ENCODE measurements around the gene JPH4. TPM values are rescaled to one million over a fixed set of nuclear protein-coding genes. Genes with fewer than 3 reads are reported as not detected.

The JPH4 gene
- total and polyA plus RNA-seq, 2 of the 8 experiments (the other 6 are each of a cell fraction or from before 2014, with no cell fraction given): 23.9 to 46.7 TPM

- CTCF ChIA-PET (ENCODE audit: partially characterized antibody): interaction anchor here (1.2 to 6.2 kb wide), 4 partner anchors 21 to 335 kb away, joined by 3 to 53 read pairs (median 12); no protein-coding TSS in a partner anchor
- no peak overlapping the region for H2BK15ac ChIP-seq (ENCODE audit: low read length)
- TF ChIP-seq NRF1 (IDR thresholded peaks at IDR 0.05; ENCODE audit: low read depth, low read length) (no peak), RFX5 (IDR thresholded peaks at IDR 0.05; ENCODE audit: borderline replicate concordance, low read depth, low read length) (no peak), ASH2L (IDR thresholded peaks at IDR 0.05; ENCODE audit: low read length) (no peak), KDM5A (IDR thresholded peaks at IDR 0.05; ENCODE audit: low read length) (no peak), CHD1 (IDR thresholded peaks at IDR 0.05; ENCODE audit: low read depth, low read length) (no peak), CEBPB (IDR thresholded peaks at IDR 0.05; ENCODE audit: low read depth, low read length) (no peak)
Observed at GRCh38 chr14:23610090-23610814, 31.7 kb upstream of the JPH4 start.

More at GRCh38 chr14:23610090-23610814, 31.7 kb upstream of the JPH4 start:
- no peaks in the 10 kb centered on the region for H4K20me1 ChIP-seq (replicated peaks in 1 of 2; ENCODE audit: control insufficient read depth in 1 of 2, insufficient read depth in 2 of 2, low read length in 2 of 2)
- H3K36me3 ChIP-seq (ENCODE audit: control insufficient read depth in 2 of 4, insufficient read depth in 4 of 4, low read length in 3 of 4): no peaks in the 10 kb centered on the region
- H2BK12ac ChIP-seq (ENCODE audit: low read depth, low read length): no peak overlapping the region
- H3K14ac ChIP-seq (ENCODE audit: insufficient read length): no peak overlapping the region
- no peak overlapping the region for H2AK5ac ChIP-seq (ENCODE audit: low read depth, low read length)
- no peak for FAIRE-seq
- no peak overlapping the region for H3K4me3 ChIP-seq (ENCODE audit: extremely low read depth in 1 of 4, insufficient read depth in 2 of 4, low read depth in 3 of 4, low read length in 4 of 4)
- no peak overlapping the region for H3K18ac ChIP-seq (ENCODE audit: extremely low read depth, low read length)
- no peak overlapping the region for H4K8ac ChIP-seq (ENCODE audit: extremely low read depth, insufficient read depth, low read length)
- H3K79me2 ChIP-seq (ENCODE audit: control insufficient read depth in 1 of 2, insufficient read depth in 2 of 2, low read length in 2 of 2): no peaks in the 10 kb centered on the region
- H3K9me3 ChIP-seq (ENCODE audit: insufficient read depth in 2 of 2, low read depth in 1 of 2, low read length in 1 of 2): no peaks in the 10 kb centered on the region; a peak in 1 of 4 replicates
- POLR2A ChIA-PET (ENCODE audit: partially characterized antibody): interaction anchor here (0.9 kb wide), 1 partner anchor 7 kb away, joined by 3 read pairs; no protein-coding TSS in a partner anchor
- H3K23ac ChIP-seq (ENCODE audit: insufficient read length): no peak overlapping the region
- no peak overlapping the region for H2BK5ac ChIP-seq (ENCODE audit: low read depth, low read length)
- DNase-seq (ENCODE audit: low read depth in 1 of 2, low spot score in 2 of 2): no peak
- H4K5ac ChIP-seq (ENCODE audit: insufficient read length, low read depth, low read length): no peak overlapping the region
- no peaks in the 10 kb centered on the region for H3K4me1 ChIP-seq (replicated peaks in 1 of 4; ENCODE audit: control insufficient read depth in 3 of 4, insufficient read depth in 4 of 4, low read length in 3 of 4)
- H4K91ac ChIP-seq (replicated peaks; ENCODE audit: insufficient read length, low read length): no peak overlapping the region
- no peaks in the 10 kb centered on the region for H3K79me1 ChIP-seq (ENCODE audit: low read depth, low read length)
- no peak overlapping the region for H3K4me2 ChIP-seq (ENCODE audit: insufficient read depth in 1 of 2, low read depth in 2 of 2, low read length in 2 of 2)
- no peak overlapping the region for H3K9ac ChIP-seq (replicated peaks in 1 of 4; ENCODE audit: extremely low read depth in 1 of 4, low read depth in 3 of 4, low read length in 3 of 4)
- no peaks in the 10 kb centered on the region; a peak in 1 of 7 replicates for H3K27me3 ChIP-seq (replicated peaks in 1 of 4; ENCODE audit: control insufficient read depth in 3 of 4, extremely low read depth in 1 of 4, insufficient read depth in 3 of 4, low read length in 3 of 4)
- no peak overlapping the region for H3K4ac ChIP-seq (replicated peaks; ENCODE audit: insufficient read length, low read depth, low read length)
- H2AFZ ChIP-seq (ENCODE audit: low read length): no peak overlapping the region
- WGBS, 2 experiments (ENCODE audit: extremely low coverage in 1 of 2, insufficient coverage in 1 of 2, insufficient read length in 1 of 2, insufficient replicate concordance in 2 of 2, low coverage in 1 of 2, low lambda C conversion rate in 2 of 2, missing lambda C conversion rate in 1 of 2): 68% methylated on average over 2 of the region's 2 CpGs; no CpG with 5 or more reads in 1 of the 2 experiments
- H3K27ac ChIP-seq (ENCODE audit: low read depth, low read length): no peak overlapping the region
- no peak overlapping the region for H3K56ac ChIP-seq (replicated peaks; ENCODE audit: insufficient read length, low read depth, low read length)
- no peak overlapping the region for H2BK20ac ChIP-seq (ENCODE audit: low read length)
- H3K23me2 ChIP-seq (ENCODE audit: low read depth, low read length): peaks cover 3% of the 10 kb centered on the region; the same call in 1 of the 2 replicates
- H2BK120ac ChIP-seq (replicated peaks; ENCODE audit: low read depth, low read length): no peak overlapping the region

Measured in H1 (cell line).